ENCODE measurements around the gene STK32B.

DNA sequence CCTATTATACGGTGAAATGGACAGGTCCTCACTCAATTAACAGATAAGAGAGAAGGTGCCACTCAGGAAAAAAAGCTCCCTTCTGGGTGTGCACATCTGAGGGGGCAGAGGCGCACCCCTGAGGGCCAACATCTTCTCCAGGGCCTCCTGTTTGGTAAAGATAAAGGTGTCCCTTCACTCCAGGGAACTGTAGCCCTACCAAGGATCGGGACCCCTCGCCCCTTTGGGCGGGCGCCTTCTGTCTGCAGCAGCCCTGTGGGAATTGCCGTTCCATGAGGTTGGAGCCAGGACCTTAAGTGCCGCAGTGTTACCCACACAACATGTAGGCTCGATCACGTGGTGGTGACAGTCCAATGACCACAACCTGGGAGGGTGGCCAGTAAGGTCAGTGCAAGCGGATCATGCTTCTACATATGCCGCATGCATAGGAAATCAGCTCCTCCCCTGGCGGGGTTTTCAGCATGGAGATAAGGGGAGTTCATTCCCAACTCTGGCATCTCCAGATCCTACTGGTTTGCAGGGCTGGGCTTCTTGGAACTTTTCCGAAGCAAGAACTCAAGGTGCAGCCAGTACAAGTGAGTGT, 403.8 kb downstream of the STK32B start:
- TF ChIP-seq, protein P1, sequence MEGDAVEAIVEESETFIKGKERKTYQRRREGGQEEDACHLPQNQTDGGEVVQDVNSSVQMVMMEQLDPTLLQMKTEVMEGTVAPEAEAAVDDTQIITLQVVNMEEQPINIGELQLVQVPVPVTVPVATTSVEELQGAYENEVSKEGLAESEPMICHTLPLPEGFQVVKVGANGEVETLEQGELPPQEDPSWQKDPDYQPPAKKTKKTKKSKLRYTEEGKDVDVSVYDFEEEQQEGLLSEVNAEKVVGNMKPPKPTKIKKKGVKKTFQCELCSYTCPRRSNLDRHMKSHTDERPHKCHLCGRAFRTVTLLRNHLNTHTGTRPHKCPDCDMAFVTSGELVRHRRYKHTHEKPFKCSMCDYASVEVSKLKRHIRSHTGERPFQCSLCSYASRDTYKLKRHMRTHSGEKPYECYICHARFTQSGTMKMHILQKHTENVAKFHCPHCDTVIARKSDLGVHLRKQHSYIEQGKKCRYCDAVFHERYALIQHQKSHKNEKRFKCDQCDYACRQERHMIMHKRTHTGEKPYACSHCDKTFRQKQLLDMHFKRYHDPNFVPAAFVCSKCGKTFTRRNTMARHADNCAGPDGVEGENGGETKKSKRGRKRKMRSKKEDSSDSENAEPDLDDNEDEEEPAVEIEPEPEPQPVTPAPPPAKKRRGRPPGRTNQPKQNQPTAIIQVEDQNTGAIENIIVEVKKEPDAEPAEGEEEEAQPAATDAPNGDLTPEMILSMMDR (conservative IDR thresholded peaks at IDR 0.05; ENCODE audit: low read length): no peak
- TF ChIP-seq EZH2phosphoT487 (IDR thresholded peaks at IDR 0.05; ENCODE audit: borderline replicate concordance): no peak

All from Loucy (cell line).